22Rv1 (cell line): Measurements from ENCODE around the gene ARHGEF4.

Experiments
- H3K27ac ChIP-seq: fragments of 450-650 bp; 2 replicates; pipeline ENCODE4 v1.5.1; 2017
- ZFX ChIP-seq: fragments of 450-650 bp; IDR thresholded peaks from 2 replicates; pipeline ENCODE4 v1.6.1; 2017; ENCODE audit warnings: antibody characterized with exemption, borderline replicate concordance
- TF ChIP-seq, protein P1 (sequence below): fragments of 450-650 bp; IDR thresholded peaks from 2 replicates; pipeline ENCODE4 v1.5.1; 2017; ENCODE audit warnings: mild to moderate bottlenecking

The ARHGEF4 gene

DNA sequence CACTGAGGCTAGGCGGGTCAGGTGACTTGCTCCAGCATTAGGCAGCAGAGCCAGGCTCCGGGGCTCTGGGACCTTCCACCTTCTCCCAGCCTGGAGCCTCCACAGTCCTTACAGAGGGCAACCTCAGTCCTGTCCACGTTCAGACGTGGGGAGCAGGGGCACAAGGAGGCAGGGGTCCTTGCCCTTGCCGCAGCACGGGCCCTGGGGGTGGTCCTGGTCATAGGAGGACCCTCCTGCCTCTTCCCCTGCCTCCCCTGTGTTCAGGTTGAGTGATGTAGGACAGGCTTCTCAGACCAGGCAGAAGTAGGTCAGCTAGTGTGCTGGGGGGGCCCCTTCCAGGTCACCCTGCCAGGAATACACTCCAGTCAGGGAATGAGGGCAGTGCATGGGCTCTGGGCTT is 5.4 kb upstream of the ARHGEF4 start:
- no peak overlapping the region for H3K27ac ChIP-seq
- no peak for TF ChIP-seq ZFX
- TF ChIP-seq, protein P1, sequence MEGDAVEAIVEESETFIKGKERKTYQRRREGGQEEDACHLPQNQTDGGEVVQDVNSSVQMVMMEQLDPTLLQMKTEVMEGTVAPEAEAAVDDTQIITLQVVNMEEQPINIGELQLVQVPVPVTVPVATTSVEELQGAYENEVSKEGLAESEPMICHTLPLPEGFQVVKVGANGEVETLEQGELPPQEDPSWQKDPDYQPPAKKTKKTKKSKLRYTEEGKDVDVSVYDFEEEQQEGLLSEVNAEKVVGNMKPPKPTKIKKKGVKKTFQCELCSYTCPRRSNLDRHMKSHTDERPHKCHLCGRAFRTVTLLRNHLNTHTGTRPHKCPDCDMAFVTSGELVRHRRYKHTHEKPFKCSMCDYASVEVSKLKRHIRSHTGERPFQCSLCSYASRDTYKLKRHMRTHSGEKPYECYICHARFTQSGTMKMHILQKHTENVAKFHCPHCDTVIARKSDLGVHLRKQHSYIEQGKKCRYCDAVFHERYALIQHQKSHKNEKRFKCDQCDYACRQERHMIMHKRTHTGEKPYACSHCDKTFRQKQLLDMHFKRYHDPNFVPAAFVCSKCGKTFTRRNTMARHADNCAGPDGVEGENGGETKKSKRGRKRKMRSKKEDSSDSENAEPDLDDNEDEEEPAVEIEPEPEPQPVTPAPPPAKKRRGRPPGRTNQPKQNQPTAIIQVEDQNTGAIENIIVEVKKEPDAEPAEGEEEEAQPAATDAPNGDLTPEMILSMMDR: no peak

DNA sequence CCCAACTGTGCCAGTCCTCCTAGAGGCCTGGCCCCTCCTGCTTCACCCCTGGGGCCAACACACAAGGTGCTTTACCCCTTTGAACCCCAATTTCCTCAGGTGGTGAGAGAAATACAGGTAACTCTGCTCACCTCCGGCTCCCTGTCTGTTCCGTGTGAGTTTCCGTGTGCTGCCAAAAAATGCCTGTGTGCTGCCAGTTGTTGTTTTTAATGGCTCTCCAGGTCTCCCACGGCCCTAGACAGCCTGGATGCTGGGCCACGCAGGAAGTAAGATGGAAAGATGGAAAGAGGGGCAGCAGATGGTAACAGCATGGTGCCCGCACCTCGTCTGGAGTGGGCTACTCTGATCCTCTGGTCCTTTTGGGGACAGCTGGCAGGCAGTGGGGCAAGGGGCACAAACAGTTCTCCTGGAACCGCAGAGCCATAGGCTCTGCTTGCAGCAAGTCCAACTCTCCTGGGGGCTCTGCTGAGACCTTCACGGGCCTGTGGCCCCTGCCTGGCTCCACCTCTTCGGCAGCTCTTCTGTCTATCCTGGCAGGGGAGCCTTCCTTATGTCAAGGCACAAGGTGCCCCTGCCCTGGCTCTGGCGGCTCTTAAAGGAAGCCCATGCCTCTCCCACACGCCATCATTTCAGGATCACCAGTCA is 4.3 kb upstream of the ARHGEF4 start:
- TF ChIP-seq, protein P1: no peak
- no peak for TF ChIP-seq ZFX
- H3K27ac ChIP-seq: no peak overlapping the region

DNA sequence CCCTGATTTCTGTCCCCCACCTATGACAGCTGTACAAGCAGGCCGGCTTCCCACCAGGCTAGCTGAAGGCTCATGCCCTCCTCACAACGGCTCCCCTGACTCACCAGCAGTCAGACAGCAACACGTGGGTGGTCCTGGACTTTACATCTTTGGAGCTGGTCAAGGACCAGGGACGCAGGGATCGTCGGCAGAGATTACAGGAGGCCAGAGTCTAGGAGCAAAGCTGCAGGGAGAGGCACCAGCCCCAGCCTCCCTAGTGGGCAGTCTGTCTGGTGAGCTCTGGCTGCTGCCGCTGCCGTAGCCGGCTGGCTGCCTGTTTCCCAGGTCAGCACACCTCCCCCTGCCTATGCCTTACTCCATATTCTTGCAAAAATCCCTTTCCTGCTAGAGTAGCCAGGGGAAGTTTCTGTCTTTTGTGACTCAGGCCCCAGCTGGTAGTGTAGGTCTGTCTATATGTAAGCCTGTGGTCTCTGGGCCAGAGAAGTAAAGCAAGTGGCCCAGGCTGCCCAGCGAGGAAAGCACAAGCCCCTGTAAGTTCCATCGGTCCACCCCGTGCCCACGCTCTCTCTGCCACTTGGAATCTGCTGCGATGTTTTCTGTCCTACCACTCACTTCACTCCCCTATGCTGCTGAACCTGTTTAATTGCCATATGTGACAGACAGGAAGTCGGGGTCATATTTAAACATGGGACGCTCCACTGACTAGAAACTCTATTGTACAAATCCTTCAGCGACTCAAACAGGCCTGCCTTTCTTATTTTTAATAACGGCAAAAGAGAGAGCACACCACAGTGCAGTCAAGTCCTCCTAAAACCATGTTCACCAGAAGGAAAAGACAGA is 2.4 kb upstream of the ARHGEF4 start:
- no peak overlapping the region for H3K27ac ChIP-seq
- no peak for TF ChIP-seq ZFX

DNA sequence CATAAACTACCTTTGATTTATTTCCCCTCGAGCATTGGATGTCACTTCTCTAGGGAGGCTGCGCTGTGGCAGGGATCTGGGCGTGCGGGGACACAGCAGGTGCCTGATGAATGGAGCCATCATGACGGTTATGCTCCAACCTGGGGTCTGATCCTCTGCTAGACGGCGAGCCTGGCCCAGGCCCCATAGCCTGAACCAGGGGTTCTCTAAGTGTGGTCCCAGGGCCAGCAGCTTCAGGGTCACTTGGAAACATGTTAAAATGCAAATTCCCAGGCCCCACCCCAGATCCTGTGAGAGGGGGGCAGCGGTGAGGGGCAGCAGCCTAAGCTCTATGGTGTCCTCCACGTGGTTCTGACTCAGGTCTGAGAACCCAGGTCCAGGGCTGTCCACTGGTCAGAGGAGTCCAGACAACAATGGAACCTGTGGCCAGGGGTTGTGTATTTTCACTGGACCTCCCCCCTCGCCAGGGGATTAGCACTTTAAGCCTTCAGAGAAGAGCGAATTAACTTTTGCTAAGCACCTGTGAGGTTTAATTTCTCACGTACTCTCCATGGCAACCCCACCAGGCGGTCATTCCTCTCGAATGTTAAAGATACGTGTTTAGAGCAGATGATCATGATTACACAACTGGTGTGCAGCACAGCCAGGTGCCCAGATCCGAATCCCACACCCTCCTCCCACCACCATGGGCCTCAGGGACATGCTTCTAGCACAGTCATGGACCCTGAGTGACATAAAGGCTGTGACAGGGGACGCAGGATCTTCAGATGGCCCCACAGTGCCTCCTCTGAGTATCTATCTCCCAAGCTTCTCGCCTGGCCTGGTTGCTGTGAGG is 1.6 kb upstream of the ARHGEF4 start:
- no peak for TF ChIP-seq ZFX
- TF ChIP-seq, protein P1: no peak
- no peak overlapping the region for H3K27ac ChIP-seq

DNA sequence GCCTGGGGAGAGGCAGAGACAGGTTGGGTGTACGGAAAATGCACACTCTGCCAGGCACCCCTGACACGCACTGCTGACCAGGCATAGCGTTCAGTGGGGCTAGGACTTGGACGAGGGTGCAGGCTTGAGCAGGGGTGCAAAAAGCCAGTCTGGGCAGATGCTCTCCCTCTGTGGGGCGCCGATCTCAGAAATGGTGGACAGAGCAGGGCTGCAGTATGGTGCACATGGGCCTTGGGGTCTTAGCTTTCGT is 1.0 kb upstream of the ARHGEF4 start:
- H3K27ac ChIP-seq: no peak overlapping the region
- TF ChIP-seq ZFX: no peak
- TF ChIP-seq, protein P1: no peak

DNA sequence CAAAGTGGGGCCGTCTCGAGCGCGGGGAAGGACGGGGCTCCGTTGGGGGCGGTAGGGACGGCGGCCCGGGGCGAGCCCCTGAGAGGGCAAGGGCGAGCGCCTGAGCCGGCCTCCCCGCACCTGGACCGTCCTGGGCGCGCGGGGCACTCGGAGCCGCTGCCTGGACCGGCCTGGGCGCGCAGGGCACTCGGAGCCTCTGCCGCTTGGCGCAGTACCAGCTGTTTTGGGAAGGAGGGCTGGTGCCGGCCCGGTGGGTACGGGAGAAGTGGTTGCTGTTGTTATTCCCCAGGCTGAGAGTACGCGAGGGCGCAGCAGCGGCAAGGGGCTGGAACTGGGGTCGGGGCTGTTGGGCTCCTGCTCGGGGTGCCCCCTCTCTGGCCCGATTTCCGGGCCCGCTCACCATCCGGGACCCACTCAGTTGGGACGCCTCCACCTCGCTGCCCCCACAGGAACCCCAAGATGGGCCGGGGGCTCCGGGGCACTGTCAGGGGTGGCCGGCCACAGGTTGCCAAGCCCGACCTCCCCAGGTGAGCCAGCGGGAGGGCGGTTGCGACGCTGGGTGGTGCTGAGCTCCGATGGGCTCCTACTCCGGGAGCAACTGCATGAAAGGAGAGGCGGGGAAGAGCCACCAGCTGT is 579 bp downstream of the ARHGEF4 start:
- no peak overlapping the region for H3K27ac ChIP-seq
- TF ChIP-seq, protein P1: no peak
- no peak for TF ChIP-seq ZFX

DNA sequence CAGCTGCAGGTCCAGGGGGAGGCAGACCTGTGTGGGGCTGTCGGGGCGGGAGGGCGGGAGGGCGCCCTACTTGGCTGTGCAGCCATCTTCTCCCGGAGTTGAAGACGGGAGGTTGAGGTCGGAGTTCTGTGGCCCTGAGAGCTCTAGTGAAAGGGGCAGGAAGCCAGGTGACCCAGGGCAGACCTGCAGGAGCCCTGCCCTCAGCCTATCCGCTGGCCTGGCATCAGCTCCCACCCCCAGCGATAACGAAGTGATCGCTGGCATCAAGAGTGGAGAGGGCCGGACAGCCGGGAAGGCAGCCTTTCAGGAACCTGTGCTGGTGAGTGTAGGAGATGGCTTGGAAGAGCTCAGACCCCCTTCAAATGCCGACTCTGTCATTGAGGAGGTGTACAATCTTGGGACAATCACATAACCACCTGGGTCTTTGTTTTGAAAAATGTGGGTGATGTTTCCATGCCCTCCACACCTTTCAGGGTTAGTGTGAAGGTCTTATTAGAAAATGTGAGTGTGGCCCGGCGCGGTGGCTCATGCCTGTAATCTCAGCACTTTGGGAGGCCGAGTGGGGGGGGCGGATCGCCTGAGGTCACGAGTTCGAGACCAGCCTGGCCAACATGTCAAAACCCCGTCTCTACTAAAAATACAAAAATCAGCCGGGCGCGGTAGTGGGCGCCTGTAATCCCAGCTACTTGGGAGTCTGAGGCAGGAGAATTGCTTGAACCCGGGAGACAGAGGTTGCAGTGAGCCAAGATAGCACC is 1.3 kb downstream of the ARHGEF4 start:
- H3K27ac ChIP-seq: no peak overlapping the region
- TF ChIP-seq ZFX: no peak
- TF ChIP-seq, protein P1: no peak
